GM12878 (cell line): ENCODE measurements around the gene ADRB1. TPM values are rescaled to one million over a fixed set of nuclear protein-coding genes. Genes with fewer than 3 reads are reported as not detected.
A peak's percentile ranks its signal among the peaks of the same experiment; 100 is the strongest.

ENCODE experiments used
- ATAC-seq: fragments of 200-7000 bp; cut with Tn5 transposase; 3 replicates; pipeline ENCODE4 v1.9.1; 2020; ENCODE audit warnings: mild to moderate bottlenecking, moderate library complexity
- BruUV-seq: library from RNA; stranded (reverse); fragments of 400-500 nt; replicated peaks from 2 replicates; lab custom pipeline; 2021; lab: Mats Ljungman, UMichigan
- CTCF ChIA-PET: fragments of 300-600 bp; sonication (Branson Sonifier 250); formaldehyde crosslinking; extraction: SDS; loops from one replicate; lab custom pipeline; 2021; ENCODE audit warnings: inconsistent platforms; lab: Yijun Ruan, JAX
- POLR2A ChIA-PET: fragments of 350-600 bp; formaldehyde crosslinking; extraction: SDS; loops from one replicate; lab custom pipeline; 2021; ENCODE audit warnings: inconsistent platforms; lab: Charles Lee
- RAD21 ChIA-PET: fragments of 300-600 bp; sonication (Branson Sonifier 250); formaldehyde crosslinking; loops from one replicate; lab custom pipeline; 2023; ENCODE audit warnings: antibody characterized with exemption; ENCODE audit not compliant: unreplicated experiment; lab: Charles Lee
- SMC1A ChIA-PET: fragments of 300-600 bp; sonication (Branson Sonifier 250); formaldehyde crosslinking; loops from one replicate; lab custom pipeline; 2023; ENCODE audit not compliant: unreplicated experiment, uncharacterized antibody; lab: Charles Lee
- DNase-seq: peaks from one replicate; pipeline ENCODE4 v3.0.0-alpha.2; 2011; ENCODE audit warnings: low read depth, low spot score
- FAIRE-seq: peaks from 3 replicates; lab custom pipeline; 2011; peaks lifted over from hg19 to GRCh38; lab: Jason Lieb, UNC
- H2AFZ ChIP-seq: 2 replicates; pipeline ENCODE4 v1.6.0; 2011; ENCODE audit warnings: low read depth, low read length, control low read depth; ENCODE audit not compliant: control insufficient read depth
- H3K27ac ChIP-seq: 2 replicates; pipeline ENCODE4 v1.5.1; 2011; ENCODE audit warnings: control low read depth; ENCODE audit not compliant: control insufficient read depth, insufficient read depth
- H3K27me3 ChIP-seq, 2 experiments: replicated peaks in 1 of 2; 2 replicates each; pipeline versions ENCODE4 v1.6.0 to v1.6.1; 2011; ENCODE audit warnings: low read length in 1 of 2; ENCODE audit not compliant: control insufficient read depth in 2 of 2, insufficient read depth in 2 of 2
- H3K36me3 ChIP-seq, 2 experiments: 2 replicates each; pipeline ENCODE4 v1.5.1; 2011; ENCODE audit warnings: low read length in 1 of 2; ENCODE audit not compliant: control insufficient read depth in 2 of 2, insufficient read depth in 2 of 2
- H3K4me1 ChIP-seq: 2 replicates; pipeline ENCODE4 v1.6.1; 2011; ENCODE audit warnings: mild to moderate bottlenecking, low read length, moderate library complexity, mixed read lengths; ENCODE audit not compliant: control insufficient read depth, insufficient read depth
- H3K4me2 ChIP-seq: 2 replicates; pipeline ENCODE4 v1.6.0; 2011; ENCODE audit warnings: control low read depth; ENCODE audit not compliant: control insufficient read depth, insufficient read depth
- H3K4me3 ChIP-seq: fragments of 200-600 bp; sonication (generic); 2 replicates; pipeline ENCODE4 v1.5.1; 2016
- H3K79me2 ChIP-seq: 2 replicates; pipeline ENCODE4 v1.6.0; 2011; ENCODE audit warnings: low read length; ENCODE audit not compliant: control insufficient read depth, insufficient read depth
- H3K9ac ChIP-seq: 2 replicates; pipeline ENCODE4 v1.8.0; 2011; ENCODE audit warnings: low read length, control low read depth, mixed read lengths; ENCODE audit not compliant: control insufficient read depth, insufficient read depth
- H3K9me3 ChIP-seq: replicated peaks from 3 replicates; pipeline ENCODE4 v1.5.1; 2011; ENCODE audit warnings: mild to moderate bottlenecking, low read length; ENCODE audit not compliant: control insufficient read depth, insufficient read depth
- H4K20me1 ChIP-seq: 2 replicates; pipeline ENCODE4 v1.6.0; 2011; ENCODE audit not compliant: control insufficient read depth, insufficient read depth
- BMI1 ChIP-seq: fragments of 450-650 bp; IDR thresholded peaks from 2 replicates; pipeline ENCODE4 v1.6.1; 2016; ENCODE audit warnings: mild to moderate bottlenecking, moderate library complexity, borderline replicate concordance
- CBX5 ChIP-seq: sonication (generic); IDR thresholded peaks from 2 replicates; pipeline ENCODE4 v1.6.1; 2016; ENCODE audit warnings: low read depth, moderate library complexity, mild to moderate bottlenecking, inconsistent platforms
- CEBPB ChIP-seq, 2 experiments: fragments of 150-350 bp in 1 of 2; IDR thresholded peaks; 2 replicates each; pipeline ENCODE4 v1.6.1; 2012 to 2014; ENCODE audit warnings: low read depth in 2 of 2, low read length in 2 of 2, borderline replicate concordance in 1 of 2, inconsistent platforms in 1 of 2
- E2F4 ChIP-seq: IDR thresholded peaks from 2 replicates; pipeline ENCODE4 v1.6.1; 2012; ENCODE audit warnings: low read depth, low read length, improper control_type of control experiment
- EGR1 ChIP-seq, 2 experiments: IDR thresholded peaks; 1 replicate in 1 of 2; 2 replicates in 1 of 2; pipeline ENCODE4 v1.6.1; 2011 to 2012; ENCODE audit warnings: low read depth in 2 of 2, low read length in 2 of 2, borderline replicate concordance in 1 of 2, mild to moderate bottlenecking in 1 of 2, moderate library complexity in 1 of 2
- EP300 ChIP-seq, 2 experiments: fragments of 150-350 bp in 1 of 2; IDR thresholded peaks; 2 replicates each; pipeline ENCODE4 v1.6.1; 2011 to 2012; ENCODE audit warnings: low read depth in 2 of 2, low read length in 2 of 2, borderline replicate concordance in 1 of 2, improper control_type of control experiment in 1 of 2, inconsistent platforms in 1 of 2; ENCODE audit not compliant: control insufficient read depth in 1 of 2
- FOXK2 ChIP-seq: fragments of 450-650 bp; IDR thresholded peaks from 2 replicates; pipeline ENCODE4 v1.6.1; 2017; ENCODE audit warnings: mild to moderate bottlenecking, moderate library complexity
- IRF4 ChIP-seq: IDR thresholded peaks from 2 replicates; pipeline ENCODE4 v1.6.1; 2011; ENCODE audit warnings: low read depth, low read length
- IRF5 ChIP-seq: fragments of 450-650 bp; IDR thresholded peaks from 2 replicates; pipeline ENCODE4 v1.6.1; 2017; ENCODE audit warnings: borderline replicate concordance
- KDM1A ChIP-seq: fragments of 200-600 bp; sonication (generic); IDR thresholded peaks from 2 replicates; pipeline ENCODE4 v1.6.1; 2016; ENCODE audit warnings: borderline replicate concordance
- MTA2 ChIP-seq: fragments of 450-650 bp; IDR thresholded peaks from 2 replicates; pipeline ENCODE4 v1.6.1; 2016; ENCODE audit warnings: low read depth, mild to moderate bottlenecking, moderate library complexity
- MTA3 ChIP-seq: IDR thresholded peaks from 2 replicates; pipeline ENCODE4 v1.6.1; 2012; ENCODE audit warnings: low read length, inconsistent platforms, borderline replicate concordance
- NFIC ChIP-seq: IDR thresholded peaks from 2 replicates; pipeline ENCODE4 v1.6.1; 2012; ENCODE audit warnings: low read depth, mild to moderate bottlenecking, inconsistent platforms, low read length, moderate library complexity
- NR2C2 ChIP-seq: IDR thresholded peaks from 2 replicates; pipeline ENCODE4 v1.6.1; 2011; ENCODE audit warnings: borderline replicate concordance, low read depth; ENCODE audit not compliant: control insufficient read depth, insufficient read length
- SIN3A ChIP-seq: IDR thresholded peaks from 2 replicates; pipeline ENCODE4 v1.6.1; 2012; ENCODE audit warnings: low read depth, low read length, improper control_type of control experiment
- SPI1 ChIP-seq: IDR thresholded peaks from 2 replicates; pipeline ENCODE4 v1.6.1; 2011; ENCODE audit warnings: low read depth, mild to moderate bottlenecking, low read length, moderate library complexity, borderline replicate concordance; ENCODE audit not compliant: insufficient read depth
- STAT1 ChIP-seq: fragments of 450-650 bp; conservative IDR thresholded peaks from 2 replicates; pipeline ENCODE4 v1.6.1; 2014; ENCODE audit warnings: antibody characterized with exemption, mild to moderate bottlenecking
- TAF1 ChIP-seq: IDR thresholded peaks from 2 replicates; pipeline ENCODE4 v1.6.1; 2011; ENCODE audit warnings: mild to moderate bottlenecking, low read depth, low read length, borderline replicate concordance
- TBL1XR1 ChIP-seq: IDR thresholded peaks from 2 replicates; pipeline ENCODE4 v1.6.1; 2012; ENCODE audit warnings: low read depth, low read length, improper control_type of control experiment
- YBX1 ChIP-seq: fragments of 450-650 bp; IDR thresholded peaks from 2 replicates; pipeline ENCODE4 v1.6.1; 2016; ENCODE audit warnings: antibody characterized with exemption
- ZZZ3 ChIP-seq: IDR thresholded peaks from 2 replicates; pipeline ENCODE4 v1.6.1; 2011; ENCODE audit warnings: low read depth; ENCODE audit not compliant: control insufficient read depth, insufficient read length
- WGBS: methylation state at CpG from one replicate; pipeline ENCODE4 v1.1.6; 2016; ENCODE audit warnings: low lambda C conversion rate; ENCODE audit not compliant: insufficient replicate concordance, insufficient coverage; ENCODE audit errors: missing lambda C conversion rate; 5-methylcytosine and 5-hydroxymethylcytosine counted together
- in situ Hi-C: fragments of 300-500 bp; cut with MboI; formaldehyde crosslinking; loops from 9 replicates; pipeline ENCODE4 v1.14.3; 2018; ENCODE audit warnings: mixed read lengths
- intact Hi-C: fragments of 100-400 bp; cut with micrococcal nuclease; formaldehyde crosslinking; loops from one replicate; pipeline ENCODE4 v1.14.2; 2022; ENCODE audit not compliant: unreplicated experiment
- polyA plus RNA-seq, 11 experiments: library from polyadenylated mRNA; depleted of rRNA in 4 of 11; unstranded in 6 of 11; stranded (reverse) in 5 of 11; fragments of >200 nt; fragmentation: Nextera tagmentation in 4 of 11; fragmentation: Illumina TruSeq in 1 of 11; extraction: Ambion mirVana in 4 of 11; extraction: Trizol in 1 of 11; gene quantifications; 1 replicate in 1 of 11; 2 replicates in 10 of 11; pipeline versions ENCODE4 v1.2.1 to v1.2.3, GENCODE V29; 2011 to 2016; ENCODE audit warnings: inconsistent platforms in 2 of 11, missing spikeins in 2 of 11, low read depth in 1 of 11
- total RNA-seq, 4 experiments: library from RNA; depleted of rRNA in 3 of 4; stranded (reverse); fragments of >200 nt in 3 of 4; fragmentation: Illumina TruSeq in 1 of 4; extraction: Trizol in 1 of 4; gene quantifications; 2 replicates each; pipeline versions ENCODE4 v1.2.1 to v1.2.3, GENCODE V29; 2013 to 2021

The ADRB1 gene
- total and polyA plus RNA-seq, 10 of the 15 experiments (the other 5 are each of a cell fraction or from before 2014, with no cell fraction given) = 0.26 to 4.5 (median 1.1) TPM

GRCh38 chr10:114026189-114027040, 17.3 kb upstream of the ADRB1 start:
- WGBS = 68% methylated on average over 7 of the region's 7 CpGs
- H3K9me3 ChIP-seq = no peaks in the 10 kb centered on the region
- ATAC-seq (peak; percentile 70), DNase-seq (peak; percentile 51), FAIRE-seq (peak; percentile 64)
- H3K4me2 ChIP-seq = peak overlapping the region; percentile 39; the same call in 1 of the 2 replicates
- no peaks in the 10 kb centered on the region for H4K20me1 ChIP-seq
- H3K4me1 ChIP-seq = peaks cover 25% of the 10 kb centered on the region
- H3K27me3 ChIP-seq = no peaks in the 10 kb centered on the region; a peak in 1 of 4 replicates
- ChIA-PET CTCF (interaction anchor here (1.2 kb wide), 1 partner anchor 69 kb away, joined by 3 read pairs; no protein-coding TSS in a partner anchor), SMC1A (no interaction called here), RAD21 (interaction anchor here (2.3 to 2.9 kb wide), 3 partner anchors 65 to 168 kb away, joined by 7 to 15 read pairs (median 12); no protein-coding TSS in a partner anchor), POLR2A (interaction anchor here (0.7 kb wide), 1 partner anchor 139 kb away, joined by 3 read pairs; no protein-coding TSS in a partner anchor)
- no peak overlapping the region for H3K4me3 ChIP-seq
- H3K36me3 ChIP-seq = no peaks in the 10 kb centered on the region
- H3K79me2 ChIP-seq = no peaks in the 10 kb centered on the region
- intact Hi-C loops = loop anchor here (5.0 kb wide), 1 partner anchor 71 kb away; no protein-coding TSS in a partner anchor
- peak overlapping the region; percentile 86 for H3K27ac ChIP-seq
- in situ Hi-C loops = no loop called here
- H3K9ac ChIP-seq = peak overlapping the region; percentile 18; the same call in 1 of the 2 replicates
- BruUV-seq = no TSS peak
- H2AFZ ChIP-seq = peak overlapping the region; percentile 34; the same call in 1 of the 2 replicates
- TF ChIP-seq TAF1 (no peak), SPI1 (peak; percentile 68), TBL1XR1 (no peak), ZZZ3 (no peak), E2F4 (no peak), EGR1 (IDR thresholded peaks at IDR 0.05; ENCODE audit: borderline replicate concordance in 1 of 2, low read depth in 2 of 2, low read length in 2 of 2) (no peak), NR2C2 (no peak), KDM1A (no peak), NFIC (peak; percentile 26; the same call in 1 of the 2 replicates), EP300 (IDR thresholded peaks at IDR 0.05; ENCODE audit: borderline replicate concordance in 1 of 2, control insufficient read depth in 1 of 2, low read depth in 2 of 2, low read length in 2 of 2) (peak in 1 of 2 experiments; percentile 38; a peak in 1 of 4 replicates), IRF4 (peak; percentile 69; the same call in 1 of the 2 replicates), MTA3 (no peak), CBX5 (no peak), SIN3A (no peak), STAT1 (no peak), FOXK2 (no peak; the same call in 1 of the 2 replicates), YBX1 (no peak), CEBPB (IDR thresholded peaks at IDR 0.05; ENCODE audit: borderline replicate concordance in 1 of 2, low read depth in 2 of 2, low read length in 2 of 2) (no peak), IRF5 (no peak), MTA2 (0 out of 2 replicates have a peak, but pooled peaks have one; percentile 14), BMI1 (no peak)
